PC-9 (cell line): ENCODE results near the gene GOLGA1. TPM values are rescaled to one million over a fixed set of nuclear protein-coding genes. Genes with fewer than 3 reads are reported as not detected.

Experiments
- BruUV-seq: library from RNA; stranded (reverse); fragments of 400-500 nt; replicated peaks from 2 replicates; lab custom pipeline; 2021; lab: Mats Ljungman, UMichigan
- CTCF ChIA-PET: fragments of 300-600 bp; sonication (Branson Sonifier 250); formaldehyde crosslinking; loops from one replicate; lab custom pipeline; 2022; ENCODE audit warnings: antibody characterized with exemption; lab: Charles Lee
- POLR2A ChIA-PET: fragments of 300-600 bp; sonication (Branson Sonifier 250); formaldehyde crosslinking; loops from one replicate; lab custom pipeline; 2022; ENCODE audit warnings: antibody characterized with exemption; ENCODE audit not compliant: unreplicated experiment; lab: Charles Lee
- DNase-seq, 2 experiments: peaks; one replicate each; pipeline versions ENCODE4 v3.0.0 to v3.0.0-alpha.2; 2015 to 2022; ENCODE audit warnings: mixed read lengths in 1 of 2
- H2AFZ ChIP-seq: fragments of 200-600 bp; sonication (generic); 2 replicates; pipeline ENCODE4 v1.8.1; 2017; ENCODE audit warnings: antibody characterized with exemption
- H3F3A ChIP-seq: fragments of 200-600 bp; sonication (generic); 2 replicates; pipeline ENCODE4 v1.8.1; 2017; ENCODE audit warnings: antibody characterized with exemption, mild to moderate bottlenecking, low read depth; ENCODE audit not compliant: insufficient read depth
- H3K27ac ChIP-seq: fragments of 200-600 bp; sonication (generic); 2 replicates; pipeline ENCODE4 v1.6.1; 2016; ENCODE audit warnings: mixed run types
- H3K27me3 ChIP-seq: fragments of 200-600 bp; sonication (generic); 2 replicates; pipeline ENCODE4 v1.6.1; 2016; ENCODE audit warnings: low read depth, mixed run types; ENCODE audit not compliant: insufficient read depth
- H3K36me3 ChIP-seq: fragments of 200-600 bp; sonication (generic); 2 replicates; pipeline ENCODE4 v1.6.1; 2016; ENCODE audit warnings: low read depth, mixed run types
- H3K4me1 ChIP-seq: fragments of 200-600 bp; sonication (generic); replicated peaks from 2 replicates; pipeline ENCODE4 v1.6.1; 2016; ENCODE audit warnings: mixed run types; ENCODE audit not compliant: insufficient read depth
- H3K4me2 ChIP-seq: fragments of 200-600 bp; sonication (generic); 2 replicates; pipeline ENCODE4 v1.6.1; 2017; ENCODE audit warnings: mixed run types
- H3K4me3 ChIP-seq: fragments of 200-600 bp; sonication (generic); 2 replicates; pipeline ENCODE4 v1.6.1; 2016; ENCODE audit warnings: mixed run types
- H3K79me2 ChIP-seq: fragments of 200-600 bp; sonication (generic); 2 replicates; pipeline ENCODE4 v1.6.1; 2017; ENCODE audit warnings: low read depth, mixed run types
- H3K9me2 ChIP-seq: fragments of 200-600 bp; sonication (generic); 2 replicates; pipeline ENCODE4 v1.8.1; 2017; ENCODE audit warnings: mild to moderate bottlenecking; ENCODE audit not compliant: insufficient read depth
- H3K9me3 ChIP-seq: fragments of 200-600 bp; sonication (generic); 2 replicates; pipeline ENCODE4 v1.8.1; 2016; ENCODE audit warnings: low read depth; ENCODE audit not compliant: insufficient read depth
- H4K20me1 ChIP-seq: fragments of 200-600 bp; sonication (generic); 2 replicates; pipeline ENCODE4 v1.8.1; 2017; ENCODE audit not compliant: insufficient read depth
- EZH2 ChIP-seq: fragments of 200-600 bp; sonication (generic); IDR thresholded peaks from 2 replicates; pipeline ENCODE4 v1.8.0; 2017; ENCODE audit warnings: antibody characterized with exemption, low read depth
- intact Hi-C: fragments of 100-400 bp; cut with micrococcal nuclease; formaldehyde crosslinking; loops from one replicate; pipeline ENCODE4 v1.10.0; 2022; ENCODE audit not compliant: unreplicated experiment
- total RNA-seq: library from RNA; stranded (reverse); gene quantifications from 2 replicates; pipeline ENCODE4 v1.2.3, GENCODE V29; 2021
- TF ChIP-seq, protein P1 (sequence below): fragments of 200-600 bp; sonication (generic); conservative IDR thresholded peaks from 2 replicates; pipeline ENCODE4 v1.6.1; 2017; ENCODE audit warnings: mixed run types, antibody characterized with exemption, mild to moderate bottlenecking, moderate library complexity

The GOLGA1 gene
- total RNA-seq, 1 experiment from 2014 or later: 23.0 TPM

GRCh38 chr9:124950050-124950718 is 9.3 kb upstream of the GOLGA1 start:
- BruUV-seq: no TSS peak
- Histone ChIP-seq H3K79me2 (no peaks in the 10 kb centered on the region), H3K36me3 (no peaks in the 10 kb centered on the region), H3K27ac (no peak overlapping the region), H3K27me3 (no peaks in the 10 kb centered on the region), H2AFZ (no peak overlapping the region), H3K4me1 (no peaks in the 10 kb centered on the region), H3K4me2 (no peak overlapping the region), H4K20me1 (no peaks in the 10 kb centered on the region), H3K9me2 (no peaks in the 10 kb centered on the region), H3K9me3 (no peaks in the 10 kb centered on the region), H3F3A (no peaks in the 10 kb centered on the region), H3K4me3 (no peak overlapping the region)
- intact Hi-C loops: no loop called here
- ChIA-PET CTCF (interaction anchor here (0.6 kb wide), 1 partner anchor 1549 kb away, joined by 5 read pairs; no protein-coding TSS in a partner anchor), POLR2A (no interaction called here)
- DNase-seq: no peak
- TF ChIP-seq, protein P1, sequence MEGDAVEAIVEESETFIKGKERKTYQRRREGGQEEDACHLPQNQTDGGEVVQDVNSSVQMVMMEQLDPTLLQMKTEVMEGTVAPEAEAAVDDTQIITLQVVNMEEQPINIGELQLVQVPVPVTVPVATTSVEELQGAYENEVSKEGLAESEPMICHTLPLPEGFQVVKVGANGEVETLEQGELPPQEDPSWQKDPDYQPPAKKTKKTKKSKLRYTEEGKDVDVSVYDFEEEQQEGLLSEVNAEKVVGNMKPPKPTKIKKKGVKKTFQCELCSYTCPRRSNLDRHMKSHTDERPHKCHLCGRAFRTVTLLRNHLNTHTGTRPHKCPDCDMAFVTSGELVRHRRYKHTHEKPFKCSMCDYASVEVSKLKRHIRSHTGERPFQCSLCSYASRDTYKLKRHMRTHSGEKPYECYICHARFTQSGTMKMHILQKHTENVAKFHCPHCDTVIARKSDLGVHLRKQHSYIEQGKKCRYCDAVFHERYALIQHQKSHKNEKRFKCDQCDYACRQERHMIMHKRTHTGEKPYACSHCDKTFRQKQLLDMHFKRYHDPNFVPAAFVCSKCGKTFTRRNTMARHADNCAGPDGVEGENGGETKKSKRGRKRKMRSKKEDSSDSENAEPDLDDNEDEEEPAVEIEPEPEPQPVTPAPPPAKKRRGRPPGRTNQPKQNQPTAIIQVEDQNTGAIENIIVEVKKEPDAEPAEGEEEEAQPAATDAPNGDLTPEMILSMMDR: no peak
- no peak for TF ChIP-seq EZH2

- Histone ChIP-seq H3K4me3 (no peak overlapping the region), H3K79me2 (no peaks in the 10 kb centered on the region), H3K27ac (no peak overlapping the region), H3K4me1 (no peaks in the 10 kb centered on the region), H2AFZ (no peak overlapping the region), H3K36me3 (no peaks in the 10 kb centered on the region), H3K27me3 (no peaks in the 10 kb centered on the region), H4K20me1 (no peaks in the 10 kb centered on the region), H3F3A (no peaks in the 10 kb centered on the region), H3K4me2 (no peak overlapping the region), H3K9me3 (no peaks in the 10 kb centered on the region), H3K9me2 (no peaks in the 10 kb centered on the region)
- CTCF ChIA-PET: no interaction called here
- POLR2A ChIA-PET: no interaction called here
- DNase-seq: no peak
- BruUV-seq: no TSS peak
- TF ChIP-seq, protein P1: no peak
- no peak for TF ChIP-seq EZH2
- intact Hi-C loops: no loop called here
These were observed 8.5 kb upstream of the GOLGA1 start for GRCh38 chr9:124949387-124949786.

DNA sequence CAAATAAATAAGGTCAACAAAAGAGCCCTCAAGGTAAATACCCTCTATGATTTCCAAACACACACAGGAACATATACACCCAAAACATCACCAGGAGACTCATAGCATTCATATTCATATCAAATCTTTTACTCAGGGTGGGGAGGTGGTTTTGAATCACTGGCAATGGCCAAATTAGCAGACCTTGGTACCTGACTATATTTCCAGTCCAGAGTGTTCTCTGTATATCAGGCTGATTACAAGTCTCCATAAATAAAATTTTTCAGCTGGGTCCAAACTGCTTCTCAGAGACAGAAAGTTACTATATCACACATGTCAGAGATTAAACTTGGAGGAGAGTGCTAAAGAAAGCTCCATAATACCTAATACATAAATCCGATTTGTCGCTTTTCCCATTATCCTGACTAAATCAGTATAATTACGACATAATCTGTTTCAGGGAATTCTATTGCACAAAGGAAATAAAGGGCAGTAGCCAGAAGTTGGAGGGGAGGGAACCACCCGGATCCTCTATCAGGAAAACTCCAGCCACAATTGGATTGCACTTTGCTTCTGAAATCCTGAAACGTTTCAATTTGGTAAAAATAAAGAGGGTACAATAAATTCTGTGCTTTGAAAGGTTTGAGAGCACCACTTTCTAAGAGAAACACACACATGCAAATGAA is 7.0 kb upstream of the GOLGA1 start:
- CTCF ChIA-PET: no interaction called here
- no peaks in the 10 kb centered on the region for H3K9me2 ChIP-seq
- no TSS peak for BruUV-seq
- H3F3A ChIP-seq: peaks cover 6% of the 10 kb centered on the region; the same call in 1 of the 2 replicates
- H4K20me1 ChIP-seq: no peaks in the 10 kb centered on the region
- 0 out of 2 replicates have a peak, but pooled peaks cover 3% of the 10 kb centered on the region for H3K4me1 ChIP-seq
- POLR2A ChIA-PET: no interaction called here
- H3K9me3 ChIP-seq: no peaks in the 10 kb centered on the region
- no peak for DNase-seq
- H3K27ac ChIP-seq: no peak overlapping the region
- H2AFZ ChIP-seq: no peak overlapping the region
- no peaks in the 10 kb centered on the region for H3K79me2 ChIP-seq
- intact Hi-C loops: no loop called here
- no peaks in the 10 kb centered on the region for H3K36me3 ChIP-seq
- H3K4me3 ChIP-seq: no peak overlapping the region
- H3K4me2 ChIP-seq: no peak overlapping the region
- no peak for TF ChIP-seq EZH2
- TF ChIP-seq, protein P1: no peak
- H3K27me3 ChIP-seq: no peaks in the 10 kb centered on the region
